Ramos (cell line): ENCODE data around the gene SELENOT.

Source experiments
- in situ Hi-C: fragments of 300-500 bp; cut with MboI; formaldehyde crosslinking; loops from one replicate; pipeline ENCODE4 v1.14.3; 2022; ENCODE audit warnings: low sequenced_read_pairs; ENCODE audit not compliant: unreplicated experiment

Gene SELENOT

DNA sequence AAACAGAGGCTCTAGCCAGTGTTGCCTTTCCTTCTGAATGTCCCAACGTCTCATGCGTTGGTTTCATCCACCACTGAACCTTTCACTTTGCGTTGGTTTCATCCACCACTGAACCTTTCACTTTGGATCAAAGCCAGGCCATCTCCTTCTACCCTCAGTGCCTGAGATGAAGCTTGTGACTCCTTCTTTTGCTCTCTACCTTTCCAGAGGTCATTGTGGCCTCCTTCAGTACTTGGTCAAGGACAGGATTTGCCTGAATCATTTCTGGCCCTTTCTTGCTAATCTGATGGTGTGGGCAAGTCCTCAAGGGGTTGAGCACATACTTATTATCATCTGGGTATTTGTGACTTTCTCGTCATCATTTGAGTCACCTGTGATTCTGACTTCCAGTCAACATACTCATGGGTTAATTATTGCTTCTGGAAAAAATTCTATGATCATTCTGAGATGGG, 50.0 kb downstream of the SELENOT start:
- in situ Hi-C loops: no loop called here

DNA sequence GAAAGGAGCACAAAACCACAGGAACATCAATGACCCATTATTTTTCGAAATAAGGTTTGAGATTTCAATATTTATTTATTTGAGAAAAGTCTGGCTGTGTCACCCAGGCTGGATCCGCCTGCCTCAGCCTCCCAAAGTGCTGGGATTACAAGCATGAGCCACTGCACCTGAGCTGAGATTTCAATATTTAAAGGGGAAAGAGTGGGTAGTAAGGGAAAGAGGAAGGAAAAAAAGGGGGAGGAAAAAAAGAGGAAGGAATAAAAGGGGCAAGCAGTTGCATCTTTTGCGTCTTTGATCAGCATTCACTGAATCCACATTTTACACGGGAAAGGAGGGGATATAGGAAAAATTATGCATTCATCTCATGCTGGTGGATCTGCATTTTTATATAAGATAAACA, 53.2 kb downstream of the SELENOT start:
- in situ Hi-C loops: no loop called here

DNA sequence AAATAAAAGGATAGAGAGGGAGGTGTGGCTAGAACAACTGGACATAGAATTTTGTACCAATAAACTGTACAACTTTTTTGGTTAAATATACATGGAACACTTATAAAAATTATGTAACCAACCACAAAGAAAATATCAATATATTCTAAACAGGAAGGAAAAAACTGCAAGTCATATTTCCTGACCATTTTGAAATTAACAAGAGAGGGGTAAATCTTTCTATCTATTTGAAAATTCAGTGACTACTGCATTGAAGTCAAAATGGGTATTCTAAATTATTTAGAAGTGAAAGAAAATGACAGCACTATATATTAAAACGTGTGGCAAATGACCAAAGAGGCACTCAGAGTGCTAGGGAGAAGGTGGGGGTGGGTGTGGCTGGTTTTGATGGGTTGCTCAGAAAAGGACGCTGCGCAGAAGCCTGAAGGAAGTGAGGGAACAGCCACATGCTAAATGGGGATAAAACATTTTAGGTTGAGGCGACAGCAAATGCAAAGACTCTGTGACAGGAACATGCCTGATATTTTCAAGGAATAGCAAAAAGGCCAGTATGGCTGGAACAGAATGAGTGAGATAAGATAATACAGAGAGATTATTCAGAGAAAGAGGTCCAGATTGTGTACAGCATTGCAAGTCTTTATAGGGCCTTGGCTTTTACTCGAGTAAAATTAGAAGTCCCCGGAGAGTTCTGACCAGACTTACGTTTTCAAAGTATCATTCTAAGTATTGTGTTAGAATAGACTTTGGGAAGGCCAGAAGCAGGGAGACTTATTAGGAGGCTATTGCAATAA, 59.5 kb downstream of the SELENOT start:
- in situ Hi-C loops: no loop called here

DNA sequence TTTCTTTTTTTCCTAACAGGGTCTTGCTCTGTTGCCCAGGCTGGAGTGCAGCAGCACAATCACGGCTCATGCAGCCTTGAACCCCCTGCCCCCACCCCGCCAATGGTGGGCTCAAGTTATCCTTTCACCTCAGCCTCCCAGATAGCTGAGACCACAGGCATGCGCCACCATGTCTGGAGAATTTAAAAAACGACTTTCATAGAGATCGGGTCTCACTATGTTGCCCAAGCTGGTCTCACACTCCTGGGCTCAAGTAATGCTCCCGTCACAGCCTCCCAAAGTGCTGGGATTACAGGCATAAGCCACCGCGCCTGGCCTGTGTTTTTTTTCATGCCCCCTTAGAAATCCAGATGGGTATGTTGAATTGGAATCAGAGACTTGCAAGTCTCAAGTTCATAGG, 60.3 kb downstream of the SELENOT start:
- in situ Hi-C loops: no loop called here

DNA sequence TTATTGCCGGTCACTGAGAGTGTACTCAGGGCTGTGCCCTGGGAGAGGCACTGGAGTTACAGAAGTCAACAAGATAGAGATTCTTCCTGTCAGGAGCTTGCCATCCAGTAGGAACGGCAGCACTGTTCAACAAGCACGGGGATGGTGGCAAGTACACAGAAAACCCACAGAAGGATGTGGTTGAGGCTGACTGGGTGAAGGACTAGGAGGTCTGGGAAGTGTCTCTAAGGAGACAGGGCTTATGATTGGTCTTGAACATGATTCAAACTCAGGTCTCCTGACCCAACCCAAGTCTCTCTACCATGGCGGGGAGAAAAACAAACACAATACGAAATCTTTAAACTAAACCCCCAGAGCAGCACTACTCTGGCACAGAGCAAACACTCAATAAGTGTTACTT, 63.0 kb downstream of the SELENOT start:
- in situ Hi-C loops: no loop called here

DNA sequence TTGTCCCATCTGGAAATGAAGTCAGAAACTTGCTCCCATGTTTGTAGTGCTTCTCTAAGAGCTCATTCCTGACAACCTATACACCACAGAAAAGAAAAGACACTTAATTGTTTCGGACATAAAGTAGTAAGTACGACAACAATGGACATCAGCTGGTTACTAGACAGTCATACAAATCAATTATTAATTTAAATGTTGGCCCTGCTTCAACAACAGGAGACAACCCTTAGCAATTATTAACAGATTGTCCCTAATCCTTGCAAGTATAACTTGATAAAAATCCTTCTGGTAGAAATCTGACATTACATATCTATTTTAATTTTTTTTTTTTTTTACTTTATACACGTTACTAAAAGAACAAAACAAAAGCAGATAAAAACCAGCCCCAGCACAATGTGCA, 70.8 kb downstream of the SELENOT start:
- in situ Hi-C loops: no loop called here

DNA sequence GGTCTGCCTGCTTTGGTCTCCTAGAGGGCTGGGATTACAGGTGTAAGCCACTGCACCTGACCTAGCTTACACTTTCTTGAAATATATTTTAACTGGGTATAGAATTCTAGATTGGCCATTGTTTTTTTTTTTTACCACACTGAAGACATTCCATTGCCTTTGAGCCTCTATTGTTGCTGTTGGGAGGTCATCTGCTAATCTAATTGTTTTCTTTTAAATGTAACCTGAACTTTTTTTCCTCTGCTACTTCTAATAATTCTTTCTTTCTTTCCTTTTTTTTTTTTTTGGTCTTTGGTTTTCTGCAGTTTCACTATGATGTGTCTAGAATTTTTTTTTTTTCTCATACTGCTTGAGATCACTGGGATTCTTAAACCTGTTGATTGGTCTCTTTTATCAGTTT, 72.5 kb downstream of the SELENOT start:
- in situ Hi-C loops: no loop called here
